Fibroblast of the aortic adventitia (primary cell): ENCODE results near the gene RBM10. TPM values are rescaled to one million over a fixed set of nuclear protein-coding genes. Genes with fewer than 3 reads are reported as not detected.

Experiments
- DNase-seq: peaks from one replicate; pipeline ENCODE4 v3.0.0-alpha.2; 2010; ENCODE audit warnings: low read depth
- H3K4me3 ChIP-seq: 2 replicates; pipeline ENCODE4 v1.5.1; 2011; ENCODE audit warnings: low read depth, mild to moderate bottlenecking, control low read depth, low read length, moderate library complexity
- CTCF ChIP-seq: IDR thresholded peaks from 2 replicates; pipeline ENCODE4 v1.5.1; 2011; ENCODE audit warnings: mild to moderate bottlenecking, low read length, control low read depth, inconsistent platforms; ENCODE audit not compliant: insufficient read depth
- total RNA-seq: library from RNA; depleted of rRNA; stranded (reverse); fragments of >200 nt; gene quantifications from 2 replicates; pipeline ENCODE4 v1.2.3, GENCODE V29; 2012; ENCODE audit warnings: low replicate concordance

The RBM10 gene
- total RNA-seq, 1 donor: 37.9 TPM

- no peak for DNase-seq
- no peak for TF ChIP-seq CTCF
- no peak overlapping the region for H3K4me3 ChIP-seq
Observed at GRCh38 chrX:47226531-47227333, 81.7 kb downstream of the RBM10 start.

- TF ChIP-seq CTCF: no peak
- DNase-seq: no peak
- no peak overlapping the region for H3K4me3 ChIP-seq
Observed at GRCh38 chrX:47227334-47227583, 82.2 kb downstream of the RBM10 start.

- H3K4me3 ChIP-seq: no peak overlapping the region
- no peak for TF ChIP-seq CTCF
- no peak for DNase-seq
Observed at GRCh38 chrX:47228550-47229270, 83.7 kb downstream of the RBM10 start.

- TF ChIP-seq CTCF: no peak
- no peak overlapping the region for H3K4me3 ChIP-seq
- no peak for DNase-seq
Observed at GRCh38 chrX:47229427-47229826, 84.4 kb downstream of the RBM10 start.

GRCh38 chrX:47230136-47230868 lies 85.3 kb downstream of the RBM10 start:
- H3K4me3 ChIP-seq: no peak overlapping the region
- DNase-seq: no peak
- TF ChIP-seq CTCF: no peak

- no peak overlapping the region for H3K4me3 ChIP-seq
- no peak for DNase-seq
- no peak for TF ChIP-seq CTCF
Observed at GRCh38 chrX:47231167-47231566, 86.1 kb downstream of the RBM10 start.
